Measurements from ENCODE around the gene UMOD. TPM values are rescaled to one million over a fixed set of nuclear protein-coding genes. Genes with fewer than 3 reads are reported as not detected.

UMOD gene
- polyA plus RNA-seq, 2 donors = not detected

GRCh38 chr16:20391045-20391444, 38.5 kb upstream of the UMOD start:
- Histone ChIP-seq H3K36me3 (ENCODE audit: control insufficient read depth in 2 of 2, insufficient read depth in 2 of 2, low read length in 1 of 2) (no peaks in the 10 kb centered on the region), H3K27me3 (ENCODE audit: control insufficient read depth in 1 of 2, insufficient read depth in 2 of 2, low read length in 2 of 2) (no peaks in the 10 kb centered on the region), H3K4me1 (ENCODE audit: control insufficient read depth in 2 of 2, insufficient read depth in 2 of 2, low read length in 1 of 2) (no peaks in the 10 kb centered on the region), H3K27ac (ENCODE audit: low read depth in 2 of 2, low read length in 1 of 2) (no peak overlapping the region), H3K9me3 (ENCODE audit: control insufficient read depth in 2 of 2, insufficient read depth in 1 of 2, low read depth in 1 of 2, low read length in 1 of 2) (no peaks in the 10 kb centered on the region), H3K4me3 (ENCODE audit: low read depth in 1 of 2, low read length in 2 of 2) (no peak overlapping the region)
- 92 to 94% methylated on average over 5 of the region's 5 CpGs for WGBS, 2 donors

GRCh38 chr16:20388854-20389253, 36.3 kb upstream of the UMOD start:
- Histone ChIP-seq H3K4me1 (ENCODE audit: control insufficient read depth in 2 of 2, insufficient read depth in 2 of 2, low read length in 1 of 2) (no peaks in the 10 kb centered on the region), H3K27ac (ENCODE audit: low read depth in 2 of 2, low read length in 1 of 2) (no peak overlapping the region), H3K27me3 (ENCODE audit: control insufficient read depth in 1 of 2, insufficient read depth in 2 of 2, low read length in 2 of 2) (no peaks in the 10 kb centered on the region), H3K9me3 (ENCODE audit: control insufficient read depth in 2 of 2, insufficient read depth in 1 of 2, low read depth in 1 of 2, low read length in 1 of 2) (no peaks in the 10 kb centered on the region), H3K4me3 (ENCODE audit: low read depth in 1 of 2, low read length in 2 of 2) (no peak overlapping the region), H3K36me3 (ENCODE audit: control insufficient read depth in 2 of 2, insufficient read depth in 2 of 2, low read length in 1 of 2) (no peaks in the 10 kb centered on the region)
- 33 to 41% methylated on average over 1 of the region's 1 CpG for WGBS, 2 donors

- no peaks in the 10 kb centered on the region for H3K9me3 ChIP-seq (ENCODE audit: control insufficient read depth in 2 of 2, insufficient read depth in 1 of 2, low read depth in 1 of 2, low read length in 1 of 2)
- no peaks in the 10 kb centered on the region for H3K4me1 ChIP-seq (ENCODE audit: control insufficient read depth in 2 of 2, insufficient read depth in 2 of 2, low read length in 1 of 2)
- H3K27me3 ChIP-seq (ENCODE audit: control insufficient read depth in 1 of 2, insufficient read depth in 2 of 2, low read length in 2 of 2) = no peaks in the 10 kb centered on the region
- H3K36me3 ChIP-seq (ENCODE audit: control insufficient read depth in 2 of 2, insufficient read depth in 2 of 2, low read length in 1 of 2) = no peaks in the 10 kb centered on the region
- WGBS, 2 donors = 92 to 97% methylated on average over 3 of the region's 3 CpGs
- no peak overlapping the region for H3K4me3 ChIP-seq (ENCODE audit: low read depth in 1 of 2, low read length in 2 of 2)
- H3K27ac ChIP-seq (ENCODE audit: low read depth in 2 of 2, low read length in 1 of 2) = no peak overlapping the region
These were observed 35.5 kb upstream of the UMOD start for GRCh38 chr16:20387978-20388377.

- Histone ChIP-seq H3K27ac (ENCODE audit: low read depth in 2 of 2, low read length in 1 of 2) (no peak overlapping the region), H3K36me3 (ENCODE audit: control insufficient read depth in 2 of 2, insufficient read depth in 2 of 2, low read length in 1 of 2) (no peaks in the 10 kb centered on the region), H3K4me3 (ENCODE audit: low read depth in 1 of 2, low read length in 2 of 2) (no peak overlapping the region), H3K27me3 (ENCODE audit: control insufficient read depth in 1 of 2, insufficient read depth in 2 of 2, low read length in 2 of 2) (no peaks in the 10 kb centered on the region), H3K9me3 (ENCODE audit: control insufficient read depth in 2 of 2, insufficient read depth in 1 of 2, low read depth in 1 of 2, low read length in 1 of 2) (no peaks in the 10 kb centered on the region), H3K4me1 (ENCODE audit: control insufficient read depth in 2 of 2, insufficient read depth in 2 of 2, low read length in 1 of 2) (no peaks in the 10 kb centered on the region)
- 16 to 24% methylated on average over 30 of the region's 30 CpGs for WGBS, 2 donors
These were observed 33.6 kb upstream of the UMOD start for GRCh38 chr16:20385844-20386832.

GRCh38 chr16:20383106-20384029, 30.9 kb upstream of the UMOD start:
- Histone ChIP-seq H3K27ac (ENCODE audit: low read depth in 2 of 2, low read length in 1 of 2) (no peak overlapping the region), H3K4me3 (ENCODE audit: low read depth in 1 of 2, low read length in 2 of 2) (no peak overlapping the region), H3K36me3 (ENCODE audit: control insufficient read depth in 2 of 2, insufficient read depth in 2 of 2, low read length in 1 of 2) (no peaks in the 10 kb centered on the region), H3K9me3 (ENCODE audit: control insufficient read depth in 2 of 2, insufficient read depth in 1 of 2, low read depth in 1 of 2, low read length in 1 of 2) (no peaks in the 10 kb centered on the region), H3K27me3 (ENCODE audit: control insufficient read depth in 1 of 2, insufficient read depth in 2 of 2, low read length in 2 of 2) (no peaks in the 10 kb centered on the region), H3K4me1 (ENCODE audit: control insufficient read depth in 2 of 2, insufficient read depth in 2 of 2, low read length in 1 of 2) (no peaks in the 10 kb centered on the region)
- 25 to 29% methylated on average over 11 of the region's 11 CpGs for WGBS, 2 donors

GRCh38 chr16:20382202-20382948, 29.9 kb upstream of the UMOD start:
- 85 to 89% methylated on average over 7 of the region's 7 CpGs for WGBS, 2 donors
- Histone ChIP-seq H3K36me3 (ENCODE audit: control insufficient read depth in 2 of 2, insufficient read depth in 2 of 2, low read length in 1 of 2) (no peaks in the 10 kb centered on the region), H3K4me3 (ENCODE audit: low read depth in 1 of 2, low read length in 2 of 2) (no peak overlapping the region), H3K27ac (ENCODE audit: low read depth in 2 of 2, low read length in 1 of 2) (no peak overlapping the region), H3K27me3 (ENCODE audit: control insufficient read depth in 1 of 2, insufficient read depth in 2 of 2, low read length in 2 of 2) (no peaks in the 10 kb centered on the region), H3K4me1 (ENCODE audit: control insufficient read depth in 2 of 2, insufficient read depth in 2 of 2, low read length in 1 of 2) (no peaks in the 10 kb centered on the region), H3K9me3 (ENCODE audit: control insufficient read depth in 2 of 2, insufficient read depth in 1 of 2, low read depth in 1 of 2, low read length in 1 of 2) (no peaks in the 10 kb centered on the region)

- Histone ChIP-seq H3K9me3 (ENCODE audit: control insufficient read depth in 2 of 2, insufficient read depth in 1 of 2, low read depth in 1 of 2, low read length in 1 of 2) (no peaks in the 10 kb centered on the region), H3K36me3 (ENCODE audit: control insufficient read depth in 2 of 2, insufficient read depth in 2 of 2, low read length in 1 of 2) (no peaks in the 10 kb centered on the region), H3K4me3 (ENCODE audit: low read depth in 1 of 2, low read length in 2 of 2) (no peak overlapping the region), H3K4me1 (ENCODE audit: control insufficient read depth in 2 of 2, insufficient read depth in 2 of 2, low read length in 1 of 2) (no peaks in the 10 kb centered on the region), H3K27ac (ENCODE audit: low read depth in 2 of 2, low read length in 1 of 2) (no peak overlapping the region), H3K27me3 (ENCODE audit: control insufficient read depth in 1 of 2, insufficient read depth in 2 of 2, low read length in 2 of 2) (no peaks in the 10 kb centered on the region)
- 44 to 57% methylated on average over 3 of the region's 3 CpGs for WGBS, 2 donors
These were observed 28.3 kb upstream of the UMOD start for GRCh38 chr16:20380782-20381181.

GRCh38 chr16:20377181-20377580, 24.7 kb upstream of the UMOD start:
- Histone ChIP-seq H3K27me3 (ENCODE audit: control insufficient read depth in 1 of 2, insufficient read depth in 2 of 2, low read length in 2 of 2) (no peaks in the 10 kb centered on the region), H3K4me1 (ENCODE audit: control insufficient read depth in 2 of 2, insufficient read depth in 2 of 2, low read length in 1 of 2) (no peaks in the 10 kb centered on the region), H3K27ac (ENCODE audit: low read depth in 2 of 2, low read length in 1 of 2) (no peak overlapping the region), H3K36me3 (ENCODE audit: control insufficient read depth in 2 of 2, insufficient read depth in 2 of 2, low read length in 1 of 2) (no peaks in the 10 kb centered on the region), H3K4me3 (ENCODE audit: low read depth in 1 of 2, low read length in 2 of 2) (no peak overlapping the region), H3K9me3 (ENCODE audit: control insufficient read depth in 2 of 2, insufficient read depth in 1 of 2, low read depth in 1 of 2, low read length in 1 of 2) (no peaks in the 10 kb centered on the region)
- 53 to 63% methylated on average over 5 of the region's 5 CpGs for WGBS, 2 donors

GRCh38 chr16:20372701-20373100, 20.2 kb upstream of the UMOD start:
- Histone ChIP-seq H3K27ac (ENCODE audit: low read depth in 2 of 2, low read length in 1 of 2) (no peak overlapping the region), H3K4me3 (ENCODE audit: low read depth in 1 of 2, low read length in 2 of 2) (no peak overlapping the region), H3K4me1 (ENCODE audit: control insufficient read depth in 2 of 2, insufficient read depth in 2 of 2, low read length in 1 of 2) (no peaks in the 10 kb centered on the region), H3K36me3 (ENCODE audit: control insufficient read depth in 2 of 2, insufficient read depth in 2 of 2, low read length in 1 of 2) (no peaks in the 10 kb centered on the region), H3K9me3 (ENCODE audit: control insufficient read depth in 2 of 2, insufficient read depth in 1 of 2, low read depth in 1 of 2, low read length in 1 of 2) (no peaks in the 10 kb centered on the region), H3K27me3 (ENCODE audit: control insufficient read depth in 1 of 2, insufficient read depth in 2 of 2, low read length in 2 of 2) (no peaks in the 10 kb centered on the region)
- WGBS, 2 donors = 75 to 83% methylated on average over 5 of the region's 5 CpGs
